SK-N-SH (cell line): Measurements from ENCODE around the gene PXDC1. TPM values are rescaled to one million over a fixed set of nuclear protein-coding genes. Genes with fewer than 3 reads are reported as not detected.

Experiments
- CTCF ChIA-PET: fragments of 300-600, 350-600 bp; formaldehyde crosslinking; extraction: SDS; loops from one replicate; lab custom pipeline; 2021; lab: Yijun Ruan, JAX
- POLR2A ChIA-PET: fragments of 350-600 bp; sonication (Branson Sonifier 250); formaldehyde crosslinking; extraction: SDS; loops from one replicate; lab custom pipeline; 2020; ENCODE audit warnings: antibody characterized with exemption, inconsistent platforms; lab: Yijun Ruan, JAX
- DNase-seq: peaks from one replicate; pipeline ENCODE4 v3.0.0; 2012
- H2AFZ ChIP-seq: fragments of 200-600 bp; sonication (generic); 2 replicates; pipeline ENCODE4 v1.8.1; 2016; ENCODE audit warnings: antibody characterized with exemption, mild to moderate bottlenecking, low read depth
- H3F3A ChIP-seq: fragments of 200-600 bp; sonication (generic); replicated peaks from 2 replicates; pipeline ENCODE3; 2016; ENCODE audit warnings: antibody characterized with exemption, mild to moderate bottlenecking; ENCODE audit not compliant: insufficient read depth
- H3K27ac ChIP-seq, 2 experiments: fragments of 200-500 bp in 1 of 2; fragments of 200-600 bp in 1 of 2; sonication (Bioruptor generic) in 1 of 2; sonication (generic), shearing (Covaris generic) in 1 of 2; 2 replicates each; pipeline versions ENCODE4 v1.5.1 to v1.6.1; 2014 to 2016; ENCODE audit warnings: low read depth in 2 of 2, inconsistent platforms in 1 of 2, low read length in 1 of 2, mild to moderate bottlenecking in 1 of 2, mixed read lengths in 1 of 2
- H3K27me3 ChIP-seq: fragments of 200-600 bp; sonication (generic), shearing (Covaris generic); 2 replicates; pipeline ENCODE4 v1.6.1; 2016; ENCODE audit warnings: mixed run types; ENCODE audit not compliant: insufficient read depth
- H3K36me3 ChIP-seq, 2 experiments: fragments of 200-500 bp in 1 of 2; fragments of 200-600 bp in 1 of 2; sonication (Bioruptor generic) in 1 of 2; sonication (generic) in 1 of 2; replicated peaks in 1 of 2; 2 replicates each; pipeline versions ENCODE3 to v1.5.1; 2014 to 2016; ENCODE audit warnings: low read length in 1 of 2, mild to moderate bottlenecking in 1 of 2; ENCODE audit not compliant: insufficient read depth in 2 of 2, control insufficient read depth in 1 of 2
- H3K4me1 ChIP-seq, 2 experiments: fragments of 200-500 bp in 1 of 2; fragments of 200-600 bp in 1 of 2; sonication (Bioruptor generic) in 1 of 2; sonication (generic), shearing (Covaris generic) in 1 of 2; 2 replicates each; pipeline versions ENCODE4 v1.5.1 to v1.6.1; 2014 to 2016; ENCODE audit warnings: low read depth in 1 of 2, low read length in 1 of 2, mixed run types in 1 of 2; ENCODE audit not compliant: insufficient read depth in 2 of 2, control insufficient read depth in 1 of 2
- H3K4me2 ChIP-seq: fragments of 200-600 bp; sonication (generic), shearing (Covaris generic); 2 replicates; pipeline ENCODE4 v1.6.1; 2017; ENCODE audit warnings: mixed run types
- H3K4me3 ChIP-seq, 2 experiments: fragments of 200-500 bp in 1 of 2; fragments of 200-600 bp in 1 of 2; sonication (Bioruptor generic) in 1 of 2; sonication (generic), shearing (Covaris generic) in 1 of 2; 2 replicates each; pipeline versions ENCODE4 v1.5.1 to v1.8.1; 2014 to 2016; ENCODE audit warnings: low read depth in 2 of 2, inconsistent platforms in 1 of 2, low read length in 1 of 2, mild to moderate bottlenecking in 1 of 2, mixed read lengths in 1 of 2, moderate library complexity in 1 of 2
- H3K79me2 ChIP-seq: fragments of 200-600 bp; sonication (generic); 2 replicates; pipeline ENCODE4 v1.8.1; 2017; ENCODE audit warnings: mild to moderate bottlenecking; ENCODE audit not compliant: insufficient read depth
- H3K9ac ChIP-seq: fragments of 200-600 bp; sonication (generic); 2 replicates; pipeline ENCODE4 v1.6.1; 2017; ENCODE audit warnings: mixed run types
- H3K9me2 ChIP-seq: fragments of 200-600 bp; sonication (generic); 2 replicates; pipeline ENCODE4 v1.6.1; 2017; ENCODE audit warnings: mixed run types
- H3K9me3 ChIP-seq: fragments of 200-600 bp; sonication (generic); 2 replicates; pipeline ENCODE4 v1.6.1; 2017; ENCODE audit warnings: mixed run types, mild to moderate bottlenecking, moderate library complexity
- H4K20me1 ChIP-seq: fragments of 200-600 bp; sonication (generic); 2 replicates; pipeline ENCODE4 v1.6.1; 2017; ENCODE audit warnings: mild to moderate bottlenecking, mixed run types; ENCODE audit not compliant: insufficient read depth
- ELF1 ChIP-seq: IDR thresholded peaks from 2 replicates; pipeline ENCODE4 v1.4.0; 2012
- EP300 ChIP-seq, 2 experiments: IDR thresholded peaks; 2 replicates each; pipeline versions ENCODE4 v1.4.0 to v1.6.1; 2012; ENCODE audit warnings: borderline replicate concordance in 1 of 2, low read depth in 1 of 2, low read length in 1 of 2
- FOSL2 ChIP-seq: IDR thresholded peaks from 2 replicates; pipeline ENCODE4 v1.4.0; 2012; ENCODE audit warnings: low read depth, mild to moderate bottlenecking, moderate library complexity, borderline replicate concordance
- FOXJ3 ChIP-seq: sonication (generic); formaldehyde crosslinking; IDR thresholded peaks from 2 replicates; pipeline ENCODE4 v1.5.1; 2020; ENCODE audit warnings: mild to moderate bottlenecking, missing genetic modification reagents
- FOXM1 ChIP-seq: IDR thresholded peaks from 2 replicates; pipeline ENCODE4 v1.4.0; 2012; ENCODE audit warnings: low read depth, mild to moderate bottlenecking
- GABPA ChIP-seq: IDR thresholded peaks from 2 replicates; pipeline ENCODE4 v1.4.0; 2012; ENCODE audit warnings: low read depth, mild to moderate bottlenecking
- GATA2 ChIP-seq: sonication (generic); formaldehyde crosslinking; IDR thresholded peaks from 2 replicates; pipeline ENCODE4 v1.5.0; 2020; ENCODE audit warnings: mild to moderate bottlenecking, missing genetic modification reagents
- MXI1 ChIP-seq: IDR thresholded peaks from 2 replicates; pipeline ENCODE4 v1.6.1; 2012; ENCODE audit warnings: mild to moderate bottlenecking, low read depth, low read length, improper control_type of control experiment
- NRF1 ChIP-seq: IDR thresholded peaks from 2 replicates; pipeline ENCODE4 v1.6.1; 2012; ENCODE audit warnings: low read depth, mild to moderate bottlenecking, low read length
- POLR2AphosphoS5 ChIP-seq: IDR thresholded peaks from 2 replicates; pipeline ENCODE4 v1.6.1; 2012; ENCODE audit warnings: low read depth, low read length
- RAD21 ChIP-seq: IDR thresholded peaks from 2 replicates; pipeline ENCODE4 v1.6.1; 2012; ENCODE audit warnings: mild to moderate bottlenecking, low read length
- RCOR1 ChIP-seq: fragments of 150-350 bp; IDR thresholded peaks from 2 replicates; pipeline ENCODE4 v1.6.1; 2017; ENCODE audit warnings: antibody characterized with exemption, low read length
- RFX5 ChIP-seq: IDR thresholded peaks from 2 replicates; pipeline ENCODE4 v1.6.1; 2012; ENCODE audit warnings: mild to moderate bottlenecking, improper control_type of control experiment, low read length
- SMC3 ChIP-seq: IDR thresholded peaks from 2 replicates; pipeline ENCODE4 v1.6.1; 2012; ENCODE audit warnings: low read depth, low read length, improper control_type of control experiment
- TAF1 ChIP-seq: IDR thresholded peaks from 2 replicates; pipeline ENCODE4 v1.6.1; 2012; ENCODE audit warnings: low read depth, mild to moderate bottlenecking, low read length, moderate library complexity, borderline replicate concordance
- ZBTB33 ChIP-seq: IDR thresholded peaks from 2 replicates; pipeline ENCODE4 v1.4.0; 2012; ENCODE audit warnings: low read depth, borderline replicate concordance
- WGBS: methylation state at CpG from one replicate; pipeline ENCODE4 v1.1.6; 2017; ENCODE audit warnings: low lambda C conversion rate; 5-methylcytosine and 5-hydroxymethylcytosine counted together
- polyA plus RNA-seq, 3 experiments: library from polyadenylated mRNA; depleted of rRNA; stranded (reverse); fragments of >200 nt; gene quantifications; 2 replicates each; pipeline ENCODE4 v1.2.3, GENCODE V29; 2012

Gene PXDC1
- polyA plus RNA-seq, 1 of the 3 experiments (the other 2 are of a cell fraction): 14.1 TPM

GRCh38 chr6:3789896-3790558 is 38.5 kb upstream of the PXDC1 start (continued):
- no peak for TF ChIP-seq TAF1
- no peak for TF ChIP-seq RAD21
- no peak for TF ChIP-seq GABPA
- no peak for TF ChIP-seq FOSL2

- Histone ChIP-seq H3F3A (peaks cover 3% of the 10 kb centered on the region), H3K4me3 (no peak overlapping the region), H3K27me3 (no peaks in the 10 kb centered on the region), H3K27ac (no peak overlapping the region), H3K9me3 (no peaks in the 10 kb centered on the region), H3K4me2 (no peak overlapping the region), H3K4me1 (no peaks in the 10 kb centered on the region), H3K9ac (no peak overlapping the region)
- POLR2A ChIA-PET: interaction anchor here (0.9 kb wide), 1 partner anchor 10 kb away, joined by 3 read pairs; no protein-coding TSS in a partner anchor
- DNase-seq: no peak
- WGBS: 83% methylated on average over 13 of the region's 13 CpGs
- no peak for TF ChIP-seq FOXJ3 (CRISPR knock-in tag)
- TF ChIP-seq GATA2 (CRISPR knock-in tag): no peak
- TF ChIP-seq, all 33 proteins: peak for 0
- Histone ChIP-seq H3K79me2 (no peaks in the 10 kb centered on the region), H3K9me2 (no peaks in the 10 kb centered on the region), H4K20me1 (no peaks in the 10 kb centered on the region), H3K36me3 (no peaks in the 10 kb centered on the region), H2AFZ (peak overlapping the region; percentile 30; the same call in 1 of the 2 replicates)
- CTCF ChIA-PET: no interaction called here
Measured at GRCh38 chr6:3789018-3789895, 37.7 kb upstream of the PXDC1 start.

GRCh38 chr6:3788408-3789017 is 37.0 kb upstream of the PXDC1 start:
- no peaks in the 10 kb centered on the region for H3K9me2 ChIP-seq
- H2AFZ ChIP-seq: no peak overlapping the region
- H3K4me2 ChIP-seq: no peak overlapping the region
- H3K79me2 ChIP-seq: no peaks in the 10 kb centered on the region
- peaks cover 3% of the 10 kb centered on the region for H3F3A ChIP-seq
- no peak for DNase-seq
- H3K9me3 ChIP-seq: no peaks in the 10 kb centered on the region
- CTCF ChIA-PET: no interaction called here
- H3K4me3 ChIP-seq: no peak overlapping the region
- 97% methylated on average over 8 of the region's 12 CpGs for WGBS
- no peak overlapping the region for H3K9ac ChIP-seq
- TF ChIP-seq FOXJ3 (CRISPR knock-in tag) (no peak), FOXM1 (no peak), RFX5 (no peak), EP300 (IDR thresholded peaks at IDR 0.05; ENCODE audit: borderline replicate concordance in 1 of 2, low read depth in 1 of 2, low read length in 1 of 2) (no peak), POLR2AphosphoS5 (no peak), RCOR1 (no peak), ZBTB33 (no peak), ELF1 (no peak), NRF1 (no peak), MXI1 (no peak), SMC3 (no peak), GATA2 (CRISPR knock-in tag) (no peak)
- POLR2A ChIA-PET: no interaction called here
- H4K20me1 ChIP-seq: no peaks in the 10 kb centered on the region
- H3K4me1 ChIP-seq: no peaks in the 10 kb centered on the region
- no peaks in the 10 kb centered on the region for H3K27me3 ChIP-seq
- H3K36me3 ChIP-seq: no peaks in the 10 kb centered on the region
- H3K27ac ChIP-seq: no peak overlapping the region
